Astrocyte (in vitro differentiated cells and primary cell): ENCODE data around the gene NUP153.

Source experiments
- EZH2 ChIP-seq: IDR thresholded peaks from 2 replicates; pipeline ENCODE4 v1.6.1; 2012; ENCODE audit warnings: mild to moderate bottlenecking, low read length, inconsistent platforms; ENCODE audit not compliant: insufficient read depth
- TF ChIP-seq, protein P1 (sequence below): IDR thresholded peaks from 2 replicates; pipeline ENCODE4 v1.5.1; 2011; ENCODE audit warnings: low read depth, mild to moderate bottlenecking, inconsistent platforms, low read length, moderate library complexity; ENCODE audit not compliant: insufficient read depth

- TF ChIP-seq, protein P1, sequence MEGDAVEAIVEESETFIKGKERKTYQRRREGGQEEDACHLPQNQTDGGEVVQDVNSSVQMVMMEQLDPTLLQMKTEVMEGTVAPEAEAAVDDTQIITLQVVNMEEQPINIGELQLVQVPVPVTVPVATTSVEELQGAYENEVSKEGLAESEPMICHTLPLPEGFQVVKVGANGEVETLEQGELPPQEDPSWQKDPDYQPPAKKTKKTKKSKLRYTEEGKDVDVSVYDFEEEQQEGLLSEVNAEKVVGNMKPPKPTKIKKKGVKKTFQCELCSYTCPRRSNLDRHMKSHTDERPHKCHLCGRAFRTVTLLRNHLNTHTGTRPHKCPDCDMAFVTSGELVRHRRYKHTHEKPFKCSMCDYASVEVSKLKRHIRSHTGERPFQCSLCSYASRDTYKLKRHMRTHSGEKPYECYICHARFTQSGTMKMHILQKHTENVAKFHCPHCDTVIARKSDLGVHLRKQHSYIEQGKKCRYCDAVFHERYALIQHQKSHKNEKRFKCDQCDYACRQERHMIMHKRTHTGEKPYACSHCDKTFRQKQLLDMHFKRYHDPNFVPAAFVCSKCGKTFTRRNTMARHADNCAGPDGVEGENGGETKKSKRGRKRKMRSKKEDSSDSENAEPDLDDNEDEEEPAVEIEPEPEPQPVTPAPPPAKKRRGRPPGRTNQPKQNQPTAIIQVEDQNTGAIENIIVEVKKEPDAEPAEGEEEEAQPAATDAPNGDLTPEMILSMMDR, result no peak
- TF ChIP-seq EZH2, result no peak
Measured at GRCh38 chr6:17610835-17611234, 95.9 kb downstream of the NUP153 start.
